Fibroblast of upper back skin (primary cell): ENCODE data around the gene ARHGAP9.
A peak's percentile ranks its signal among the peaks of the same experiment; 100 is the strongest.
"Not testable (repeated sequence)": the region's sequence is repeated elsewhere in the genome, so short reads cannot be mapped to it uniquely, and the experiment has no call there.

Source experiments
- DNase-seq: peaks from one replicate; pipeline ENCODE4 v3.0.0-alpha.2; 2013

Gene ARHGAP9

GRCh38 chr12:57479376-57480115, at the start of gene ARHGAP9:
TSS of gene ARHGAP9 (minus strand) at chr12:57479866. CDS start at chr12:57479406, 460 bp downstream.
- DNase-seq: no peak

- no peak for DNase-seq
Measured at GRCh38 chr12:57528831-57529555, 49.3 kb upstream of the ARHGAP9 start.

- DNase-seq: no peak
Measured at GRCh38 chr12:57528176-57528575, 48.5 kb upstream of the ARHGAP9 start.

- no peak for DNase-seq
Measured at GRCh38 chr12:57527184-57527583, 47.5 kb upstream of the ARHGAP9 start.

GRCh38 chr12:57526477-57527126, 46.9 kb upstream of the ARHGAP9 start:
- DNase-seq: no peak

- no peak for DNase-seq
Measured at GRCh38 chr12:57525615-57526383, 46.1 kb upstream of the ARHGAP9 start.

- DNase-seq: no peak
Measured at GRCh38 chr12:57524814-57525614, 45.3 kb upstream of the ARHGAP9 start.

- no peak for DNase-seq
Measured at GRCh38 chr12:57523706-57524614, 44.3 kb upstream of the ARHGAP9 start.

GRCh38 chr12:57522887-57523705, 43.4 kb upstream of the ARHGAP9 start:
- DNase-seq: peak; percentile 52

GRCh38 chr12:57522011-57522886, 42.6 kb upstream of the ARHGAP9 start, which contains the start of gene MBD6:
TSS of gene MBD6 (plus strand) at chr12:57522824. CDS start at chr12:57524304, 1,480 bp downstream.
- peak; percentile 96 for DNase-seq

- DNase-seq: peak; percentile 70
Measured at GRCh38 chr12:57521525-57522010, 41.9 kb upstream of the ARHGAP9 start.

GRCh38 chr12:57520053-57520818, 40.6 kb upstream of the ARHGAP9 start, which contains the start of gene DDIT3:
TSS of gene DDIT3 (minus strand) at chr12:57520514. CDS start at chr12:57517406, 3,108 bp downstream.
- peak; percentile 99 for DNase-seq

- peak; percentile 28 for DNase-seq
Measured at GRCh38 chr12:57519796-57520052, 40.1 kb upstream of the ARHGAP9 start.

GRCh38 chr12:57518920-57519795, 39.5 kb upstream of the ARHGAP9 start:
- peak; percentile 52 for DNase-seq

- peak; percentile 33 for DNase-seq
Measured at GRCh38 chr12:57518176-57518919, 38.7 kb upstream of the ARHGAP9 start.

GRCh38 chr12:57517718-57518117, 38.1 kb upstream of the ARHGAP9 start:
- not testable (repeated sequence) for DNase-seq
